Stimulated activated CD8-positive, alpha-beta memory T cell treated with anti-CD3 and anti-CD28 coated beads, Interleukin-12 subunit alpha, Interleukin-12 subunit beta, amount 100 ng/mL, for 24 hours (primary cell): ENCODE measurements around the gene CYP8B1.

Experiments used
- DNase-seq: peaks from one replicate; pipeline ENCODE4 v3.0.0-alpha.2; 2020; ENCODE audit errors: extremely low read depth

CYP8B1 gene, protein sequence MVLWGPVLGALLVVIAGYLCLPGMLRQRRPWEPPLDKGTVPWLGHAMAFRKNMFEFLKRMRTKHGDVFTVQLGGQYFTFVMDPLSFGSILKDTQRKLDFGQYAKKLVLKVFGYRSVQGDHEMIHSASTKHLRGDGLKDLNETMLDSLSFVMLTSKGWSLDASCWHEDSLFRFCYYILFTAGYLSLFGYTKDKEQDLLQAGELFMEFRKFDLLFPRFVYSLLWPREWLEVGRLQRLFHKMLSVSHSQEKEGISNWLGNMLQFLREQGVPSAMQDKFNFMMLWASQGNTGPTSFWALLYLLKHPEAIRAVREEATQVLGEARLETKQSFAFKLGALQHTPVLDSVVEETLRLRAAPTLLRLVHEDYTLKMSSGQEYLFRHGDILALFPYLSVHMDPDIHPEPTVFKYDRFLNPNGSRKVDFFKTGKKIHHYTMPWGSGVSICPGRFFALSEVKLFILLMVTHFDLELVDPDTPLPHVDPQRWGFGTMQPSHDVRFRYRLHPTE

DNA sequence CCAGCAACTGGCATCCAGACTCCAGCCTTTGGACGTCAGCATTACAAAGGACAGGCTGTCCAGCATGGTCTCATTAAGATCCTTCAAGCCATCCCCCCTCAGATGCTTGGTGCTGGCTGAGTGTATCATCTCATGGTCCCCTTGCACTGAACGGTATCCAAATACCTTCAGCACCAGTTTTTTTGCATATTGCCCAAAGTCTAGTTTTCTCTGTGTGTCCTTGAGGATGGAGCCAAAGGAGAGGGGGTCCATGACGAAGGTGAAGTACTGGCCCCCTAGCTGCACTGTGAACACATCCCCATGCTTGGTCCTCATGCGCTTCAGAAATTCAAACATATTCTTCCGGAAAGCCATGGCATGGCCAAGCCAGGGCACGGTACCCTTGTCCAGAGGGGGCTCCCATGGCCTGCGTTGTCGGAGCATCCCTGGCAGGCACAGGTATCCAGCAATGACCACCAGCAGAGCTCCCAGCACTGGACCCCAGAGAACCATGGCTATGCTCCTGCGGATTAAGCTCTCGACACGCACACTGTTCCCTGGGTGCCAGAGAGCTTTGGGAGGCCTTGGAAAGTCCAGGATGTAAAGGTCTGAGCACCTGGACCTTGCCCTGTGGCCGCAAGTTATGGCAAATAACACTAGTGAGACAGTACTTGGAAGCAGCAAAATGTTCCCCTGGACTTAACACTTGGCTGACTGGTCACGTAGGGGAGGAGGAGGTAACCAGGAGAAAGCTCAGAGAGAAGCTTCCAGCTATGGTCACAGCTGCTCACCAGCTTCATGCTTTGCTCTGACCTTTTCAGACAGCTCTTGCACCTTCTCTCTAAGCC lies at the start of gene CYP8B1:
Gene CYP8B1, minus strand, starts transcription at position 555 of the 827 bp plus-strand sequence. Its CDS starts 63 bp downstream, at position 492.
- no peak for DNase-seq

DNA sequence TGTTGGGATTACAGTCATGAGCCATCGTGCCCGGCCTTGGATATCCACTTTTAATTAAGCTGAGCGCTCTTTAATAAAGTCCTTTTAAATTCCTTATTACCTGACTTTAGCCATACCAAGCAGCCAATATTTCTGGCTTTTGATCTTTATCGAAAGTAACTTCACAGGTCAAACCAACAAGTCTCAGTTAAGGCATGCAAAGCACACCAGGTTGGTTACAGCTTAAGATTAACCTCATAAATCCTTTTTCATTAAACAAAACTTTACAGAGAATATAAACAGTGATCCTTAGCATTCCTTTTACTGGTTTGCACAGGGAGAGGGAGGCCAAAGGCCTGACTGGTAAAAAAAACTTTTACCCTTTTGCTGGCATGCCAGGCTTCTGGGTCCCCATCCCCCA lies 47.9 kb upstream of the CYP8B1 start:
- no peak for DNase-seq

DNA sequence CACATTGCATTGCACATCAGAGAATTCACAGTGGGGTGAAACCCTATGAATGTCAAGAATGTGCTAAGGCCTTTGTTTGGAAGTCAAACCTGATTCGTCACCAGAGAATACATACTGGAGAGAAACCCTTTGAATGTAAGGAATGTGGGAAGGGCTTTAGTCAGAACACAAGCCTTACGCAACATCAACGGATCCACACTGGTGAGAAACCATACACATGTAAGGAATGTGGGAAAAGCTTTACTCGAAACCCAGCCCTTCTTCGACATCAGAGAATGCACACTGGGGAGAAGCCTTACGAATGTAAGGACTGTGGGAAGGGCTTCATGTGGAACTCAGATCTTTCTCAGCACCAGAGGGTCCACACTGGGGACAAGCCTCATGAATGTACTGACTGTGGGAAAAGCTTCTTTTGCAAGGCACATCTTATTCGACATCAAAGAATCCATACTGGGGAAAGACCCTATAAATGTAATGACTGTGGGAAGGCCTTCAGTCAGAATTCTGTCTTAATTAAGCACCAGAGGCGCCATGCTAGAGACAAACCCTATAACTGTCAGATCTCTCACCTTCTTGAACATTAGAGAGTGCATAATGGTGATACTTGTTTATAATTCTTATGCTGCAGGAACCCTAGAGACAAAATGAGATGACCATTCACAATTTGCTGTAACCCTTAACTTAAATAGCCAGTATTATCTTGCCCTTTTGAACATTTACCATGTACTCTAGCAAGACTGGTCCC lies 39.3 kb upstream of the CYP8B1 start:
- DNase-seq, result no peak

DNA sequence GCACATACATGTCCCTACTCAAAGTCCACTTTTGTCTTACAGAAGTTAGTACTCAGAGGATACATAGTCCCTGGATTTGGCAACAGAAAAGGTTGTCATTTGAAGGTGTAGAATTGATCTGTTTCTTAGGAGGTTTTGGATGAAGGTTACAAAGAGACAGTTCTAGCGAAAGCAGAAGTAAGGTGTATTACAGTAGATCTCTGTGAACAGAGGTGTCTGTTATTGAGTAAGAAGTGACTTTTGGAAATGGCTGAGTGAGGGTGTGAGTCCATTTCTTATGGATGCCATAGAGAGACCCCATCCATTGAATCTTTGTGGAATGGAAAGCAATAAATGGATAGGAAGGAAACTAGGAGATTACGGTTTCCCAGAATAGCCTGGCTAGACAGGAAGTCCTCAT lies 35.9 kb upstream of the CYP8B1 start:
- no peak for DNase-seq

DNA sequence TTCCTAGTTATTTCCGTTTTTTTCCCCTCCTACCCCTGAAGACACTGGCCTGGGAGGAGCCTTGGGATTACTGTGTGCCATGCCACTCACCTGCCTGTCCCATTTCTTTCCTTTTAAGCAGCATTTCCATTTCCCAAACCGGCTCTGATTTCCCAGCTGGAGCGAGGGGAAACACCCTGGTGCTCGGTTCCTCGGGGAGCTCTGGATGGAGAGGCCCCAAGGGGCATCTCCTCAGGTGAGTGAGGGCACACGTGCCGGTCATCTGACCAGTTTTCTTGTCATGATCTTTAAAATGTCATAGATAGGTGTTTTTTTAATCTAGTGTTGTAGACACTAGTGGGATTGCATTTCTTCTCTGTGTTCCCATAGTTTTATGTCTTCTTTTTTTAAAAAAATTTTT lies 33.0 kb upstream of the CYP8B1 start:
- DNase-seq, result no peak

DNA sequence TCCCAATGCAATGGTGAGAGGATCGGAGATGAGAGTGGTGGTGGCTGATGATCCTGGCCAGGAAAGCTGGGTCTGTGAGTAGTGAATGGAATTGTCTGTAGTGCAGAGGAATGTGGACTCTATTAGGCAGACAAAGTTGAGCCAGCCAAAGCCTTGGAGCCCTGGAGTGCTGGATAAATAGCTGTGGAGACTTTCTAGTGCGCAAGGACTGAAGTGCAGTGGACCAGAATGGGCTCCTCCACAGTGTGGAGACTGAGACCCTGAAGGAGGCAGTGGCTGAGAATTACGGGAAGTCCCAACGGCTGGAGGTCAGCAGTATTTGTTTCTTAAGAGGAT lies 31.1 kb upstream of the CYP8B1 start:
- no peak for DNase-seq

DNA sequence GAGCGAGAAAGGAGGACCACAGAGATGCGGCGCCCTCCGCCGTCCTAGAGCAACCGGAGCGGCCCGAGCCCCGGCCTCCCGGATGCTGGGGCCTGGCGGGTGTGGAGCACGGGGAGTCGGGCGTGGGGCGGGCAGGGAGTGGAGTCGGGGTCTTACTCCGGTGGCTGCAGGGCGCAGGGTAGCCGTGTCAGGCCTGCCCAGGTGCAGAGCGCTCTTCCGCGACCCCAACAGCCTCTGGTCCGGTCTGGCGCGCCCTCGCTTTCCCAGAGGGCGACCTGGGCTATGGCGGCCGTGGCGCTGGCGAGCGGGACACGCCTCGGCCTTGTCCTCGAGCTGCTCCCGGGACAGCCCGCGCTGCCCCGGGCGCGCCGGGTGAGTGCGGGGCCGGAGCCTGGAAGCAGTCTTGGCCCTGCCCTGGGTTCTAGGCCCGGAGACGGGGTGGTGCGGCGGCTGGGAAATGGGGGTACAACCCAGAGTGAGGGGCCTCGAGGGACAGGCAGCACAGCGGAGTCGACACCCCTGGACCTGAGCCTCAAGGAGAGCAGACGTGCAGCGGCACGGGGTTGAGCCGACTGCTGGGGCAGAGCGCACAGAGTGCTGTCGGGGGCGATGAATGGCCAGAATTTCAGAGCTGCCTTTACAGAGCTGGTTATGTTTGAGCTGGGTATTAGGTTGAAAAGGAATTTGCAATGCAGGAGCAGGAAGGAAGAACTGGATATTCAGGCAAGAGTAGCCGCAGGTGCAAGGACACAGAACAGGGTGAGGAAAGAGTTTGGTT lies 30.6 kb upstream of the CYP8B1 start, which contains the start of gene ZNF662:
Gene ZNF662, plus strand, starts transcription at position 73 of the 778 bp plus-strand sequence. CDS start 1,973 bp downstream, outside the sequence.
- DNase-seq, result no peak

DNA sequence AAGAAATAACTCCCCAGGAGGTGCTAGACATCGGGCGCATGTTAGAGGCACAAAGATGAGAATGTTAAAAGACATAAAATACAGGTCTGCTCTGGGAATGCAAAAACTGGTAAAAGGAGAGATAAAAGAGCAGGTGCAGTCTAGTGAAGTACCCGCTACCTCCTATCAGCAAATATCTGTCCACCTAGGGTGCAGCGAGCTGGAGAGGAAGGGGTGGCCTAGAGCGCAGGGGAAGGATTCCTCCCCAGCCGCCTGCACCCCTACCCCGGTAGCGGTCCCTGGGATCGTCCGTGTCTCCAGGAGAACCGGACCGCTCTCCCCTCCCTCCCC lies 30.0 kb upstream of the CYP8B1 start:
- DNase-seq, result no peak

DNA sequence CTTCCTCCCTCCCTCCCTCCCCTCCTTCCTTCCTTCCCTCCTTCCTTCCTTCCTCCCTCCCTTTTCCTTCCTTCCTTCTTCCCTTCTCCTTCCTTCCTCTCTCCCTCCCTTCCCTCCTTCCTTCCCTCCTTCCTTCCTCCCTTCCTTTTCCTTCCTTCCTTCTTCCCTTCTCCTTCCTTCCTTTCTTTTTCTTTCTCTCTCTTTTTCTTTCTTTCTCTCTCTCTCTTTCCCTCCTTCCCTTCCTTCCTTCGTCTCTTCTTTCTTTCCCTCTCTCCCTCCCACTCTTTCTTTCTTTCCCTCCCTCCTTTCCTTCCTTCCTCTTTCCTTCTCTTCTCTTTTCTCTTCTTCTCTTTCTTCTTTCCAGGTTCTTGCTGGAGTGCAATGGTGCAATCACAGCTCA lies 28.4 kb upstream of the CYP8B1 start:
- DNase-seq, result no peak

DNA sequence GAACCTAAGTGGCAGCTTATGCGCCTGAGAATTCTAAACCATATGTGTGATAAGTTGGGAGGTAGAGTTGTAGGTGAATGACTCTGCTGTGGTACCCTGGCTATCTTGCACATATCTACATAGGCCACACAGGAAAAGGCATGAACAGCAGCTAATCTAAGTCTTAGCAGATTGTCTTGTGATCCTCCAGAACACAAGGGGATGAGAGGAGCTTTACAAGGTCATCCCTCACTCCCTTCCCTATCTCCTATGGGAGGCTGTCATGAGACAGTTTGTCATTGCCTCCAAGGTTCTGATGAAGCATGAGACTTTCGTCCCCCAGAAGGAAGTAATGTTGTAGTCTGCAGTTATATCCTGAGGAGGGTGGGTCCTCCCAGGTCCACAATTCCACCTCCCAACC lies 26.6 kb upstream of the CYP8B1 start:
- no peak for DNase-seq

DNA sequence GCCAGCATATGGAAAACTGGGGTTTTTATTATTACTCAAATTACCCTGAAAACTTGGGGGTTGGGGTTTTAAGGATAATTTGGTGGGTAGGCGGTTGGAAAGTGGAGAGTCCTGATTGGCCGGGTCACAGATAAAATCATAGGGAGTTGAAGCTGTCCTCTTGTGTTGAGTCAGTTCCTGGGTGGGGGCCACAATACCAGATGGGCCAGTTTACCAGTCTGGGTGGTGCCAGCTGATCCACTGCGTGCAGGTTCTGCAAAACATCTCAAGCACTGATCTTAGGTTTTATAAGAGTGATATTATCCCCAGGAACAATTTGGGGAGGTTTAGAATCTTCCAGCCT lies 25.4 kb upstream of the CYP8B1 start:
- DNase-seq, result no peak

DNA sequence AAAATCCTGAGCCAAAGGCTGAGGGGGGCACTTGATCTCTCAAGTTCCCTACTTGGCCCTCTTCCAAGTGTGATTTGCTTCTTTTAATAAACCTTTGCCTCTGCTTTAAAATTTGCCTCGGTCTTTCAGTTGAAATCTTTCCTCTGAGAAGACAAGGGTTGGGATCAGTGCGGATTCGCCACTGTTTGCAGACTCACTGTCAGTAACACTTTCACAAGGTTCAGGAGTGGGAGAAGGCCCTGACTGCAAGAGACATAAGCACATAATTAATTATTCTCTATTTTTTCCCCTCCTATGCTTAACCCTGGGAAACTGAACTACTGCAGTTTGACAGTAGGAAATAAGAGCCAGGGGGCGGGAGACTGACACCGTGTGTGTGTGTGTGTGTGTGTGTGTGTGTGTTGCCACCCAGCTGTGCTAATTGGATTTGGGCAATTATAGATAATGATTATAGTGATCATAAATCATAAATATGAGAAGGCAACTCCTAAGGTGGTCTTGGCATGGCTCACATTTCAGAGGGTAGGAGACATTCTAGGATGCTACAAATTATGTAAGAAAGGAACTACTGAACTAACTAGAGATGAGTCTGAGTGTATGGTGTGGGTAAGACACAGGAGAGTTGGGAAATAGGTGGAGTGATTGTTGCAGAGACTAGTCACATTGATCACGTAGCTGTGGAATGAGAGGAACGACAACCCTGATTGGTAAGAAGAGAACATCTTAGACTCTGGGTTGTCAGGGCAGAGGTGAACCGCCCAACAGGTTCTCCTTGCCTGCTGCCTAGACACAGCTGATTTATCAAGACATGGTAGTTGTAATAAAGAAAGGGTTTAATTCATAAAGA lies 24.8 kb upstream of the CYP8B1 start:
- no peak for DNase-seq

DNA sequence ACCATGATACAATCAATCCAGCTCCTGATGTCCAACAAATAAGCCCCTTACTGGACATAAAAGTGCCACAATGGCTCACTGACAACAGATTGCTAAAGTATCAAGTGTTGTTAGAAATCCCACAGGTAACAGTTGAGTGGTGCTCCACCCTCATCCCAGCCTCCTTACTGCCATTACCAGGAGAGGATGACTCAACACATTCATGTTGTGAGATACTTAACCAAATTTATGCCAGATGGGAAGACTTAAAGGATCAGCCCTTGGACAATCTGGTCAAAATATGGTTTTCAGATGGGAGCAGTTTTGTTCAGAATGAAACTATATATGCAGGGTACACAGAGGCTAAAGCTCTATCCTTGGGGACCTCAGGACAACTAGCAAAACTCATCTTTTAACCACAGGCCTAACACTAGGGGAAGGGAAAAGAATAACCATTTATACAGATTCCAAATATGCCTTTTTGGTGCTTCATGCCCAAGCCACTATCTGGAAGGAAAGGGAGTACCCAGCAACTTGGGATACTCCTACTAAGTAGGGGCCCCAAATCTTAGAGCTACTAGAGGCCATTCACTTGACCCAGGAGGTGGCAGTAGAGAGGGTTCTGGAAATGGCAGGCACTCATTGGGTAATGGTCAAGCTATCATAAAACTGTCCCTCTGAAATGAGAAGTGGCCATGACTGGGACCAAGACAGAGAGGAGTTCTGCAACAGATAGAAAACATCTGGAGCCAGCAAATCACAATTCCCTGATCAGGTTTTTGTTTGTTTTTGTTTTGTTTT lies 23.4 kb upstream of the CYP8B1 start:
- DNase-seq, result no peak

DNA sequence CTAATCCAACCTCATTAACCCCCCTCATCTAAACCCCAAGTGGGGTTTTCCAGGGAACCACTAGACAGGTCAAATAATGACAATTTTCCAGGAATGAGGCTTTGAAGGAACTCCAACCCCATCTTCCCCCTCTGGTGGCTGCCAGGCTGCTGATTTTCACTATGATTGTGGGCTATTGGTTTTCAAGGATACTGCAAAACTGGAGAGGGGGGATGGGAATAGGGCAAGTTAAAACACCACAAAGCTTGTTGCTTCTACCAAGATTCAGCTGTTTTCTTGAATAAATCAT lies 19.8 kb upstream of the CYP8B1 start:
- DNase-seq, result no peak

DNA sequence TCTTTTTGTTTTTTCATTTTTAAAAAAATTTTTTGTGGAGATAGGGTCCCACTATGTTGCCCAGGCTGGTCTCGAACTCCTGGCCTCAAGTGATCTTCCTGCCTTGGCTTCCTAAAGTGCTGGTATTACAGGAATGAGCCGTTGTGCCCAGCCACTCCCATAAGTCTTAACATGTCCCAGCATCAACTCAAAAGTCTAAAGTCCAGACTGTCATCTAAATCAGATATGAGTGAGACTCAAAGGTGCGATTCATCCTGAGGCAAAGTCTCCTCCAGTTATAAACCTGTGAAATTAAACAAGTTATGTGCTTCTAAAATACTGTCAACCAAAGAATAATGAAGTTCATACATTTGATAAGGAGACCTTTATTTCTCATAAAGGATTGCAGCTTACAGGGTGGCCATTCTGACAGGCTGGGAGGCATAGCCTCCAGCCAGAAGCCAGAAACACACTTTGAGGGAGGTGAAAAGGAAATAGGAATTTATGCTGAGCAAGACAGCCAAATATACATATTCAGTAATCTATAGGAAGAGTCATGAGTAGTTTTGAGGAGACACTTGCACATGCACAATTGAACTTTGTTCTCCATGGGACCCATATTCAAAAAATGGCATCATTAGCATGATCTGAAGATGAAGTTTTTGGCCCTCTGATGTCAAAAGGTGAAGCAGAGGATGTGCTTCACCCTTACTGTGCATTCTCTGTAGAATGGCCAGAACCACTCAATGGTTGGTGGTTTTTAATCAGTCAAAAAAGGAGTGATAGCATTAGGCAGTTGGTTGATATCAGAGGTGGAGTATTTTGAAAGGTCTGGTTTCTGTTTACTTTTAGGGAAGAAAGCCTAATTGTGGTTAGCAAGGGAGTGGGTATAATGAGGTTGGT lies 19.3 kb upstream of the CYP8B1 start:
- DNase-seq, result no peak

DNA sequence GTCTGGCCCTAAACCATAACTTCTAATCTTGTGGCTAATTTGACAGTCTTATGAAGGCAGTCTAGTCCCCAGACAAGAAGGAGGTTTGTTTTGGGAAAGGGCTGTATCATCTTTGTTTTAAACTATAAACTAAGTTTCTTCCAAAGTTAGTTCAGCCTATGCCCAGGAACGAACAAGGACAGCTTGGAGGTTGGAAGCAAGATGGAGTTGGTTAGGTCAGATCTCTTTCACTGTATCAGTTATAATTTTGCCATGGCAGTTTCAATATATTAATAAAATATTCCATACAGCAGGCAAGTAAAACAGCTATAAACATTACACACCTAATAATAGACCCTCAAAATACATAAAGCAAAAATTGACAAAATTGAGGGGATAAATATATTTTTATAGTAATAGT lies 17.1 kb upstream of the CYP8B1 start:
- DNase-seq, result no peak

DNA sequence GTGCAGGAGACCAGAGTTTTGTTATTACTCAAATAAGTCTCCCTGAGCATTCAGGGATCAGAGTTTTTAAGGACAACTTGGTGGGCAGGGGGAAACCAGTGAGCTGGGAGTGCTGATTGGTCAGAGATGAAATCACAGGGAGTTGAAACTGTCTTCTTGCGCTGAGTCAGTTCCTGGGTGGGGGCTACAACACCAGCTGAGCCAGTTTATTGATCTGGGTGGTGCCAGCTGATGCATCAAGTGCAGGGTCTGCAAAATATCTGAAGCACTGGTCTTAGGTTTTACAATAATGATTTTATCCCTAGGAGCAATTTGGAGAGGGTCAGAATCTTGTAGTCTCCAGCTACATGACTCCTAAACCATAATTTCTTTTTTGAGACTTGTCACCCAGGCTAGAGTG lies 16.5 kb upstream of the CYP8B1 start:
- no peak for DNase-seq

DNA sequence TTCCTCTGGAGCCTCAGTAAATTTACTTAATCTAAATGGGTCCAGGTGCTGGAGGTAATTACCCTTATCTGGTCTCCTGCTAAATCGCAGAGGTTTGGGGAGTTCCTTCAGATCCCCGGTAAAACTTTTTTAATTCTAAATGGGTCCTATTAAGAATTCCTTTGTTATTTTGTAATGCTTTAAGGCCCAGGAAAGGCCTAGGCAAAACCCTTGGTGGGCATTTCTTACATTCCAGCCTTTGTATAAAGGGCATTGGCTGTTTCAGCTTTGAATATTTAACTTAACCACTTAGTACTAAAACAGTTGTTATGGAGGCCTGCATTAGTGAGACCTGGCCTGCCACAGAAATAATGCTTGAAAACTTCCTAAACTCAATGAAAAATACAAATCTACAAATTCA lies 15.4 kb upstream of the CYP8B1 start:
- DNase-seq, result no peak

DNA sequence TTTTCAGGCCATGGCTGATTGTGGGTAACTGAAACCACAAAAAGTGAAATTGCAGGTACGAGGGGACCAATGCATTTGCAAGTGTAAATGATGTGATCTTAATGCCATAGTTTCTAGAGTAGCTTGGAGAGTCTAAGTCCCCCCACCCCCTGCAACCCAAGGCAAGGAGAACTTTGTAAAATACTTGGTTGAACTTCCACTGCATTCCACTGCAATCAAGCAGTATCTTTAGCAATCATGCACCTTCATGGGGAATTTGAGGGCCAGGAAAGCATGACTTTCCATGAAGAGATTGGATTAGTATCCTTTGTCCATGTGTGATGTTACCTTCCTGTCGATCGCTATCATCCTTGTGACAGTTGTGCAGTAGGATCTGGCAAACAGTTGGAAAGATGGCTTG lies 11.4 kb upstream of the CYP8B1 start:
- no peak for DNase-seq
